H1 (cell line): ENCODE measurements around the gene SEC61A1.

Source experiments
- POLR2A ChIP-seq, 2 experiments: IDR thresholded peaks; 1 replicate in 1 of 2; 2 replicates in 1 of 2; pipeline ENCODE4 v1.6.1; 2011; ENCODE audit warnings: low read depth in 2 of 2, low read length in 2 of 2, mild to moderate bottlenecking in 2 of 2; ENCODE audit errors: control extremely low read depth in 1 of 2
- RXRA ChIP-seq: IDR thresholded peaks from 2 replicates; pipeline ENCODE4 v1.6.1; 2011; ENCODE audit warnings: low read depth, mild to moderate bottlenecking, low read length, moderate library complexity; ENCODE audit not compliant: insufficient read depth
- SUZ12 ChIP-seq: fragments of 200-600 bp; sonication (generic); IDR thresholded peaks from 2 replicates; pipeline ENCODE4 v1.6.1; 2012; ENCODE audit warnings: mild to moderate bottlenecking, inconsistent platforms, low read length, moderate library complexity, mixed read lengths
- TF ChIP-seq, protein P1 (sequence below), 3 experiments: IDR thresholded peaks; 1 replicate in 2 of 3; 2 replicates in 1 of 3; pipeline versions ENCODE4 v1.5.1 to v1.6.1; 2011; ENCODE audit warnings: low read length in 3 of 3, mild to moderate bottlenecking in 3 of 3, inconsistent platforms in 2 of 3, low read depth in 1 of 3, moderate library complexity in 1 of 3; ENCODE audit not compliant: insufficient read depth in 1 of 3; ENCODE audit errors: control extremely low read depth in 1 of 3

DNA sequence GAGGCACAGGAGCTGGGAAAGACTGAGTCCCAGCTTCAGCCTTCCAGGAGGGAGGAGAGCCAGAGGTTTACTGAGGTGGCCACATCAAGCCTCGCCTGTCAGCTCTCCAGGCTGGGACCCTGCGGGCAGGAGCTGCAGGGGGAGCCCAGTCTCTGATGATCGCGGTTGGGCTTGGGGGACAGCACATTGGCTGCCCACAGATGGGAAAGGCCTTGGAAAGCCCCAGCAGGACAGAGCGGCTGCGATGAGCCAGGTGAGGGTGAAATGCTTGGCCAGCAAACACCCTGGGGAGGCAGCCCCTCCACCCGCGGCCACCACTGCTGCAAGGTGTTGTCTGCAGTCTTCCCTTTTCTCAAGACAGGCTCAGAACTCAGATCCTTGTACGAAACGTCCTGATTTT is 31.2 kb downstream of the SEC61A1 start:
- TF ChIP-seq, protein P1, sequence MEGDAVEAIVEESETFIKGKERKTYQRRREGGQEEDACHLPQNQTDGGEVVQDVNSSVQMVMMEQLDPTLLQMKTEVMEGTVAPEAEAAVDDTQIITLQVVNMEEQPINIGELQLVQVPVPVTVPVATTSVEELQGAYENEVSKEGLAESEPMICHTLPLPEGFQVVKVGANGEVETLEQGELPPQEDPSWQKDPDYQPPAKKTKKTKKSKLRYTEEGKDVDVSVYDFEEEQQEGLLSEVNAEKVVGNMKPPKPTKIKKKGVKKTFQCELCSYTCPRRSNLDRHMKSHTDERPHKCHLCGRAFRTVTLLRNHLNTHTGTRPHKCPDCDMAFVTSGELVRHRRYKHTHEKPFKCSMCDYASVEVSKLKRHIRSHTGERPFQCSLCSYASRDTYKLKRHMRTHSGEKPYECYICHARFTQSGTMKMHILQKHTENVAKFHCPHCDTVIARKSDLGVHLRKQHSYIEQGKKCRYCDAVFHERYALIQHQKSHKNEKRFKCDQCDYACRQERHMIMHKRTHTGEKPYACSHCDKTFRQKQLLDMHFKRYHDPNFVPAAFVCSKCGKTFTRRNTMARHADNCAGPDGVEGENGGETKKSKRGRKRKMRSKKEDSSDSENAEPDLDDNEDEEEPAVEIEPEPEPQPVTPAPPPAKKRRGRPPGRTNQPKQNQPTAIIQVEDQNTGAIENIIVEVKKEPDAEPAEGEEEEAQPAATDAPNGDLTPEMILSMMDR (IDR thresholded peaks at IDR 0.05; ENCODE audit: control extremely low read depth in 1 of 3, insufficient read depth in 1 of 3, low read depth in 1 of 3, low read length in 3 of 3): no peak
- no peak for TF ChIP-seq SUZ12
- TF ChIP-seq RXRA: no peak
- no peak for TF ChIP-seq POLR2A (IDR thresholded peaks at IDR 0.05; ENCODE audit: control extremely low read depth in 1 of 2, low read depth in 2 of 2, low read length in 2 of 2)
